Kidney (tissue), 22 donors: ENCODE data around the gene WSCD2. TPM values are rescaled to one million over a fixed set of nuclear protein-coding genes. Genes with fewer than 3 reads are reported as not detected.

Source experiments
- DNase-seq, 5 donors: peaks; one replicate each; pipeline ENCODE4 v3.0.0-alpha.2; 2013 to 2020
- FAIRE-seq: peaks from 2 replicates; lab custom pipeline; 2012; peaks lifted over from hg19 to GRCh38; lab: Jason Lieb, UNC
- H3K27ac ChIP-seq, 2 donors: one replicate each; pipeline ENCODE4 v1.7.0; 2013; ENCODE audit warnings: low read depth in 2 of 2, low read length in 2 of 2, inconsistent platforms in 1 of 2
- H3K27me3 ChIP-seq: one replicate; pipeline ENCODE4 v1.7.1; 2013; ENCODE audit warnings: low read length, inconsistent platforms; ENCODE audit not compliant: control insufficient read depth, insufficient read depth
- H3K36me3 ChIP-seq, 3 donors: one replicate each; pipeline versions ENCODE4 v1.7.0 to v1.7.1; 2013; ENCODE audit warnings: low read length in 3 of 3, control low read depth in 1 of 3, inconsistent platforms in 1 of 3; ENCODE audit not compliant: insufficient read depth in 3 of 3, control insufficient read depth in 2 of 3
- H3K4me1 ChIP-seq, 3 donors: one replicate each; pipeline versions ENCODE4 v1.7.0 to v1.7.1; 2013; ENCODE audit warnings: low read length in 3 of 3, inconsistent platforms in 1 of 3, low read depth in 1 of 3; ENCODE audit not compliant: control insufficient read depth in 2 of 3, insufficient read depth in 2 of 3
- H3K4me3 ChIP-seq, 3 donors: one replicate each; pipeline versions ENCODE4 v1.7.0 to v1.8.1; 2013; ENCODE audit warnings: low read length in 3 of 3, control low read depth in 1 of 3, inconsistent platforms in 1 of 3
- H3K9ac ChIP-seq, 3 donors: one replicate each; pipeline versions ENCODE4 v1.7.0 to v1.7.1; 2013; ENCODE audit warnings: low read length in 3 of 3, control low read depth in 1 of 3, inconsistent platforms in 1 of 3
- H3K9me3 ChIP-seq, 3 donors: one replicate each; pipeline versions ENCODE4 v1.7.0 to v1.7.1; 2013; ENCODE audit warnings: low read length in 3 of 3, control low read depth in 1 of 3, inconsistent platforms in 1 of 3; ENCODE audit not compliant: control insufficient read depth in 2 of 3, insufficient read depth in 1 of 3
- CTCF ChIP-seq: IDR thresholded peaks from 3 replicates; pipeline ENCODE4 v1.5.1; 2012; ENCODE audit warnings: mild to moderate bottlenecking, moderate library complexity, borderline replicate concordance; ENCODE audit not compliant: insufficient read depth; ENCODE audit errors: extremely low read depth
- intact Hi-C: fragments of 100-400 bp; cut with DNase I; formaldehyde crosslinking; loops from one replicate; pipeline ENCODE4 v1.11.1; 2022
- long read RNA-seq, 10 donors: library from polyadenylated mRNA in 1 of 10; unstranded in 1 of 10; transcript quantifications; one replicate each; pipeline ENCODE4 v2.0.0 and lab custom pipeline, GENCODE V29; 2021 to 2026
- polyA plus RNA-seq: library from polyadenylated mRNA; stranded (reverse); fragments of 350-450 nt; fragmentation: Illumina TruSeq; extraction: RNeasy Lipid Tissue Mini Kit (QIAGEN cat#74804); gene quantifications from one replicate; pipeline ENCODE4 v1.2.3, GENCODE V29; 2014; ENCODE audit warnings: low read depth, low replicate concordance; ENCODE audit not compliant: insufficient read depth
- total RNA-seq: library from RNA; stranded (reverse); fragmentation: NEBNext Ultra II Directional; extraction: Animal tissue kit (Norgen Biotek cat#: 25700); gene quantifications from one replicate; pipeline ENCODE4 v1.2.1, GENCODE V29; 2021
- donor health status: control.
- donor health status: control.
- donor health status: control.
- donor health status: control.
- donor health status: control.
- donor health status: DM: yes; HTN: yes; CAD: no.
- donor health status: Normal renal cell carcinoma (clear cell type).

The WSCD2 gene
- total RNA-seq (1.6 TPM), polyA plus RNA-seq (2.0 TPM)
- long read RNA-seq, donor 1, partial matches to known transcripts = 5 of 5 reads
- long read RNA-seq, donor 1, other reads (novel, unspliced or antisense) = 0 of 5 reads
- long read RNA-seq, donor 2 = 0 reads
- long read RNA-seq, donor 3, full-length matches to known transcripts = 1 of 9 reads
- long read RNA-seq, donor 3, partial matches to known transcripts = 8 of 9 reads
- long read RNA-seq, donor 3, other reads (novel, unspliced or antisense) = 0 of 9 reads
- long read RNA-seq, donor 4, full-length matches to known transcripts = 1 of 1 reads
- long read RNA-seq, donor 4, partial matches to known transcripts = 0 of 1 reads
- long read RNA-seq, donor 4, other reads (novel, unspliced or antisense) = 0 of 1 reads
- long read RNA-seq, donor 5 = 0 reads
- long read RNA-seq, donor 6 = 0 reads
- long read RNA-seq, donor 7, partial matches to known transcripts = 1 of 1 reads
- long read RNA-seq, donor 7, other reads (novel, unspliced or antisense) = 0 of 1 reads
- long read RNA-seq, donor 8, full-length matches to known transcripts = 1 of 1 reads
- long read RNA-seq, donor 8, partial matches to known transcripts = 0 of 1 reads
- long read RNA-seq, donor 8, other reads (novel, unspliced or antisense) = 0 of 1 reads
- long read RNA-seq, donor 9 = 0 reads
- long read RNA-seq, donor 10 = 0 reads

DNA sequence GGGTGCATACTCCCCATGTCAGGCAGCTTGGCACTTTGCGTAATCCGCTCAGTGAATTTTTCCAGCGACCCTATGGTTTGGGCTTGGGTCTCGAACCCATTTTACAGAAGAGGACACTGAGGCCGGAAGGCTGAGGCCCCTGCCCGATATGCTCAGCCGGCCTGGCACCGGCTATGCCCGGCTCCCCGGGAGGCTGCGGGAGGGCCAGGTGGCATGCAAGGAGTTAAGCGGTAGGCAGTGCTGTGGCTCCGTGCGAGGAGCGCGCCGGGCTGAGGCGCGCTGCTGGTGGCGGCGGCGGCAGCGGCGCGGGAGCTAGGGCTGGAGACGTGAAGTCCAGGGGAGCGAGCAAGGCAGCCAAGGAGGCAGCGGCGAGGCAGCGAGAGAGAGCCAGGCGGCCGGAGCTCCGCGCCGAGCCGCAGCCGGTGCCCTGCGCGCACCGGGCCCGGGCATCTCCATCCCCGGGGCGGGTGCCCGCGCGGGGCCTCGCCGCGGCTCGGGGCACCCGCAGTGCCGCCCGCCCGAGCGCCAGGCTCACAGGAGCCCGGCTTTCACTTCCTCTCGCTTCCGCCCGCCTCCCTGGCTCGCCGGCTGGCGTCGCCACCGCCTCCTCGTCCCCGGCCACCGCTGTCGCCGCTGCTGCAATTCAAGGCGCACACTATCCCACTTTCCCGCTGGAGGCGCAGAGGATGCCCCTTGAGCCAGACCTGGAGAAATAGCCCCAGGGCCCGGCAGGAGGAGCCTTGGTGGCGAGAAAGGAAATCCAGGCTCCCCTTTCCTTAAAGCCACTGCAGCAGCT lies at the start of gene WSCD2:
TSS of gene WSCD2 (plus strand) at position 272 of the 796 bp plus-strand sequence. CDS start 66,545 bp downstream, outside the sequence.
- Histone ChIP-seq H3K27me3 (no peaks in the 10 kb centered on the region), H3K27ac (no peak within 1 kb of the TSS)

DNA sequence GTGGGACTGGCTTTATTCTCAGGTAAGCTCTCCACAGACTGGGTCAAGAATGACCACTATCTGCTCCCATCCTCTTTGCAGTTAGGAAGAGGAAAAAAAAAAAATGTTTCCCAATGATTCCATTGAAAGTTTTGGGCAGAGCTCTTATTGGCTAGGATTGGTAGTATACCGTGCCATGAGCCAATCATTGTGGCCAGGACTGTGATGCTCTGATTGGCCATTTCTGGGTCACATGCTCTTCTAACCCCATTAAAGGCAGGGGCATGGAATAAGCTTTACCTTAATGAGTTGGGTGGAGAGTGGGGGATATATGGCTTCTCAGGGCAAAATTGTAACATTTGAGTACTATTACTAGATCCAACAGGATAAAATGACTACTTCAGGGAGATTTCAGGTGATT lies 49.4 kb upstream of the WSCD2 start:
- Histone ChIP-seq H3K27me3 (no peaks in the 10 kb centered on the region), H3K9ac (no peak overlapping the region), H3K27ac (no peak overlapping the region), H3K4me1 (no peaks in the 10 kb centered on the region), H3K4me3 (no peak overlapping the region), H3K9me3 (peaks cover 0 to 3% (median 0%) of the 10 kb centered on the region in 3 donors), H3K36me3 (no peaks in the 10 kb centered on the region)
- DNase-seq (no peak), FAIRE-seq (no peak)
- TF ChIP-seq CTCF = no peak
- intact Hi-C loops = no loop called here

More for the DNA sequence above, at the start of gene WSCD2:
- H3K4me1 ChIP-seq = peaks cover 0 to 10% (median 0%) of the 10 kb centered on the region in 3 donors
- H3K36me3 ChIP-seq = no peaks in the 10 kb centered on the region
- no peak for FAIRE-seq
- peak within 1 kb of the TSS in 2 of 3 donors; percentile 34 to 35 for H3K4me3 ChIP-seq
- TF ChIP-seq CTCF = no peak
- H3K9ac ChIP-seq = no peak within 1 kb of the TSS
- H3K9me3 ChIP-seq = no peaks in the 10 kb centered on the region
- intact Hi-C loops = no loop called here
- peak; percentile 75 to 93 (median 91) for DNase-seq

DNA sequence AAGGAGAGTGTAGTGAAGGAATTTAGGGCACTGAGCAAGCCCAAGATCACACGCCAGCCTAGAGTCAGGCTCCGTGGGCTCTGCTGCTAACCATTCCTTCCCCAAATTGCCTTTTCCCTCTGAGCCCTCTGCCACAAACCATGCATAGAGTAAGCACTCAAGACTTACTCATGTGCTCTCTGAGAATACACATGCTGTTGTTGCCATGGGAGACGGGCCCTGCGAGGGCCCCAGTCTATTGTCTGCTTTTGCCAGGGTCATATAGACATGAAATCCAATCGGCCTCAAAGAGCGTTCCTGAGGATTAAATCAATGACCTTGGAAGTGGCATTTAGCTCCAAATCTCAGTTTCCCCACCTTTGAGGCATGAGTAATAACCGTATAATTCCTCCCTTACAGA lies 48.7 kb upstream of the WSCD2 start:
- no peak overlapping the region for H3K4me3 ChIP-seq
- H3K4me1 ChIP-seq = no peaks in the 10 kb centered on the region
- no peak overlapping the region for H3K27ac ChIP-seq
- intact Hi-C loops = no loop called here
- no peak for TF ChIP-seq CTCF
- peaks cover 0 to 3% (median 0%) of the 10 kb centered on the region in 3 donors for H3K9me3 ChIP-seq
- H3K36me3 ChIP-seq = no peaks in the 10 kb centered on the region
- FAIRE-seq (no peak), DNase-seq (peak in 2 of 5 donors; percentile 20 to 22)
- H3K27me3 ChIP-seq = no peaks in the 10 kb centered on the region
- H3K9ac ChIP-seq = no peak overlapping the region
